Tibial artery (tissue), 4 donors: ENCODE data around the gene SERPINB11.
"Not testable (repeated sequence)": the region's sequence is repeated elsewhere in the genome, so short reads cannot be mapped to it uniquely, and the experiment has no call there.

Source experiments
- DNase-seq, 2 donors: peaks; one replicate each; pipeline ENCODE4 v3.0.0-alpha.2; 2019
- H3K27ac ChIP-seq, 2 donors: fragments of 200-600 bp; sonication (generic) in 1 of 2; 1 replicate in 1 of 2; 2 replicates in 1 of 2; pipeline ENCODE4 v1.5.1; 2018 to 2019; ENCODE audit warnings: mild to moderate bottlenecking in 1 of 2
- H3K27me3 ChIP-seq, 2 donors: fragments of 200-600 bp; sonication (generic) in 1 of 2; one replicate each; pipeline versions ENCODE4 v1.5.1 to v1.6.0; 2016 to 2019
- H3K36me3 ChIP-seq, 3 donors: fragments of 200-600 bp; sonication (generic) in 2 of 3; one replicate each; pipeline ENCODE4 v1.5.1; 2016 to 2019; ENCODE audit warnings: mild to moderate bottlenecking in 2 of 3
- H3K4me1 ChIP-seq, 4 donors: fragments of 200-600 bp; sonication (generic) in 2 of 4; 1 replicate in 3 of 4; 2 replicates in 1 of 4; pipeline ENCODE4 v1.5.1; 2016 to 2019
- H3K4me3 ChIP-seq, 2 donors: fragments of 200-600 bp; sonication (generic) in 1 of 2; 1 replicate in 1 of 2; 2 replicates in 1 of 2; pipeline ENCODE4 v1.5.1; 2018 to 2019; ENCODE audit warnings: mild to moderate bottlenecking in 2 of 2
- H3K9me3 ChIP-seq, 3 donors: fragments of 200-600 bp; sonication (generic) in 1 of 3; one replicate each; pipeline ENCODE4 v1.5.1; 2016 to 2019
- CTCF ChIP-seq, 2 experiments: fragments of 200-600 bp in 1 of 2; fragments of 450-650 bp in 1 of 2; IDR thresholded peaks; one replicate each; pipeline ENCODE4 v1.5.1; 2017 to 2019; ENCODE audit warnings: antibody characterized with exemption in 2 of 2, mild to moderate bottlenecking in 1 of 2, moderate library complexity in 1 of 2
- intact Hi-C: fragments of 100-400 bp; cut with DNase I; formaldehyde crosslinking; loops from one replicate; pipeline ENCODE4 v1.15.0; 2023; ENCODE audit warnings: low total_unique reads

SERPINB11 gene

GRCh38 chr18:63753676-63754075 is 50.9 kb downstream of the SERPINB11 start:
- no peak overlapping the region for H3K4me3 ChIP-seq
- no peak overlapping the region for H3K27ac ChIP-seq
- no peak for DNase-seq
- TF ChIP-seq CTCF (IDR thresholded peaks at IDR 0.05), result no peak
- intact Hi-C loops, result no loop called here
- H3K4me1 ChIP-seq, result no peaks in the 10 kb centered on the region
- H3K9me3 ChIP-seq, result no peaks in the 10 kb centered on the region
- no peaks in the 10 kb centered on the region for H3K36me3 ChIP-seq
- no peaks in the 10 kb centered on the region for H3K27me3 ChIP-seq

GRCh38 chr18:63757541-63757940 is 54.8 kb downstream of the SERPINB11 start:
- Histone ChIP-seq H3K9me3 (peaks cover 0 to 11% (median 0%) of the 10 kb centered on the region in 3 donors), H3K27me3 (no peaks in the 10 kb centered on the region), H3K27ac (no peak overlapping the region), H3K36me3 (no peaks in the 10 kb centered on the region), H3K4me3 (no peak overlapping the region), H3K4me1 (no peaks in the 10 kb centered on the region)
- no peak for TF ChIP-seq CTCF (IDR thresholded peaks at IDR 0.05)
- intact Hi-C loops, result no loop called here
- DNase-seq, result no peak

GRCh38 chr18:63758615-63759240 is 56.0 kb downstream of the SERPINB11 start:
- intact Hi-C loops, result no loop called here
- no peak for TF ChIP-seq CTCF (IDR thresholded peaks at IDR 0.05)
- Histone ChIP-seq H3K27me3 (no peaks in the 10 kb centered on the region), H3K36me3 (no peaks in the 10 kb centered on the region), H3K4me1 (no peaks in the 10 kb centered on the region), H3K27ac (no peak overlapping the region), H3K4me3 (no peak overlapping the region), H3K9me3 (peaks cover 0 to 11% (median 0%) of the 10 kb centered on the region in 3 donors)
- no peak for DNase-seq

GRCh38 chr18:63759786-63760185 is 57.0 kb downstream of the SERPINB11 start:
- intact Hi-C loops, H3K36me3 ChIP-seq, H3K27me3 ChIP-seq, H3K4me3 ChIP-seq, H3K27ac ChIP-seq, H3K4me1 ChIP-seq, DNase-seq: not testable (repeated sequence)
- peaks cover 0 to 11% (median 0%) of the 10 kb centered on the region in 3 donors for H3K9me3 ChIP-seq

- Histone ChIP-seq H3K36me3 (no peaks in the 10 kb centered on the region), H3K4me1 (no peaks in the 10 kb centered on the region), H3K9me3 (peaks cover 0 to 11% (median 0%) of the 10 kb centered on the region in 3 donors), H3K27me3 (no peaks in the 10 kb centered on the region), H3K4me3 (no peak overlapping the region), H3K27ac (no peak overlapping the region)
- intact Hi-C loops, result no loop called here
- no peak for TF ChIP-seq CTCF (IDR thresholded peaks at IDR 0.05)
- no peak for DNase-seq
Measured at GRCh38 chr18:63762518-63762917, 59.8 kb downstream of the SERPINB11 start.

GRCh38 chr18:63763831-63764600 is 61.3 kb downstream of the SERPINB11 start:
- no peak overlapping the region for H3K4me3 ChIP-seq
- peaks cover 0 to 11% (median 0%) of the 10 kb centered on the region in 3 donors for H3K9me3 ChIP-seq
- no peak for DNase-seq
- no peak for TF ChIP-seq CTCF (IDR thresholded peaks at IDR 0.05)
- H3K36me3 ChIP-seq, result no peaks in the 10 kb centered on the region
- no peaks in the 10 kb centered on the region for H3K4me1 ChIP-seq
- H3K27me3 ChIP-seq, result no peaks in the 10 kb centered on the region
- H3K27ac ChIP-seq, result no peak overlapping the region
- intact Hi-C loops, result no loop called here
